Uterus (tissue), 4 donors: ENCODE measurements around the gene TWIST1. TPM values are rescaled to one million over a fixed set of nuclear protein-coding genes. Genes with fewer than 3 reads are reported as not detected.
A peak's percentile ranks its signal among the peaks of the same experiment; 100 is the strongest.

Source experiments
- DNase-seq, 2 donors: peaks; one replicate each; pipeline ENCODE4 v3.0.0-alpha.2; 2019 to 2020
- H3K27ac ChIP-seq, 2 donors: fragments of 200-600 bp; sonication (generic); 1 replicate in 1 of 2; 2 replicates in 1 of 2; pipeline ENCODE4 v1.5.1; 2016 to 2018
- H3K27me3 ChIP-seq, 2 donors: fragments of 200-600 bp; sonication (generic); one replicate each; pipeline ENCODE4 v1.5.1; 2018 to 2019; ENCODE audit warnings: control low read depth in 1 of 2
- H3K36me3 ChIP-seq, 2 donors: fragments of 200-600 bp; sonication (generic); one replicate each; pipeline ENCODE4 v1.5.1; 2019; ENCODE audit warnings: control low read depth in 1 of 2
- H3K4me1 ChIP-seq, 2 donors: fragments of 200-600 bp; sonication (generic); one replicate each; pipeline ENCODE4 v1.5.1; 2018 to 2019; ENCODE audit warnings: control low read depth in 1 of 2
- H3K4me3 ChIP-seq, 2 donors: fragments of 200-600 bp; sonication (generic); 1 replicate in 1 of 2; 2 replicates in 1 of 2; pipeline ENCODE4 v1.5.1; 2018 to 2019; ENCODE audit warnings: mild to moderate bottlenecking in 1 of 2
- H3K9me3 ChIP-seq, 2 donors: fragments of 200-600 bp; sonication (generic); one replicate each; pipeline ENCODE4 v1.5.1; 2019; ENCODE audit warnings: control low read depth in 1 of 2
- CTCF ChIP-seq, 4 experiments: fragments of 200-600 bp in 2 of 4; fragments of 450-650 bp in 2 of 4; sonication (generic) in 2 of 4; IDR thresholded peaks; one replicate each; pipeline ENCODE4 v1.5.1; 2016 to 2019; ENCODE audit warnings: antibody characterized with exemption in 4 of 4, mild to moderate bottlenecking in 2 of 4, moderate library complexity in 1 of 4
- POLR2A ChIP-seq, 2 donors: fragments of 450-650 bp; IDR thresholded peaks; one replicate each; pipeline ENCODE4 v1.6.1; 2016; ENCODE audit warnings: antibody characterized with exemption in 2 of 2, mild to moderate bottlenecking in 1 of 2, moderate library complexity in 1 of 2
- intact Hi-C: fragments of 100-400 bp; cut with DNase I; formaldehyde crosslinking; loops from one replicate; pipeline ENCODE4 v1.15.1; 2023; ENCODE audit warnings: low total_unique reads
- total RNA-seq, 4 donors: library from RNA; depleted of rRNA in 3 of 4; stranded (reverse); fragments of >200 nt in 3 of 4; gene quantifications; one replicate each; pipeline versions ENCODE4 v1.1.0 to v1.2.4, GENCODE V29; 2014 to 2023
- donor health status: DM: yes; HTN: yes; CAD: no.

TWIST1 gene
- total RNA-seq, 4 donors from 2014 or later = 8.5 to 26.6 (median 19.7) TPM

GRCh38 chr7:19128856-19129255, 11.4 kb upstream of the TWIST1 start:
- H3K4me3 ChIP-seq = no peak overlapping the region
- intact Hi-C loops = no loop called here
- TF ChIP-seq CTCF (IDR thresholded peaks at IDR 0.05) (no peak), POLR2A (IDR thresholded peaks at IDR 0.05) (no peak)
- no peaks in the 10 kb centered on the region for H3K4me1 ChIP-seq
- no peaks in the 10 kb centered on the region for H3K9me3 ChIP-seq
- peaks cover 0 to 4% of the 10 kb centered on the region in 2 donors for H3K27me3 ChIP-seq
- no peak for DNase-seq
- H3K27ac ChIP-seq = no peak overlapping the region
- H3K36me3 ChIP-seq = no peaks in the 10 kb centered on the region

GRCh38 chr7:19121977-19122588, 4.6 kb upstream of the TWIST1 start:
- Histone ChIP-seq H3K27me3 (no peaks in the 10 kb centered on the region), H3K9me3 (no peaks in the 10 kb centered on the region), H3K27ac (no peak overlapping the region), H3K4me3 (no peak overlapping the region), H3K36me3 (no peaks in the 10 kb centered on the region), H3K4me1 (no peaks in the 10 kb centered on the region)
- no peak for DNase-seq
- intact Hi-C loops = no loop called here
- TF ChIP-seq CTCF (IDR thresholded peaks at IDR 0.05) = peak; percentile 54 to 70 (median 62)
- TF ChIP-seq POLR2A (IDR thresholded peaks at IDR 0.05) = no peak

- no peak for TF ChIP-seq POLR2A (IDR thresholded peaks at IDR 0.05)
- TF ChIP-seq CTCF (IDR thresholded peaks at IDR 0.05) = no peak
- intact Hi-C loops = no loop called here
- Histone ChIP-seq H3K4me1 (no peaks in the 10 kb centered on the region), H3K36me3 (no peaks in the 10 kb centered on the region), H3K27ac (no peak overlapping the region), H3K4me3 (no peak overlapping the region), H3K9me3 (no peaks in the 10 kb centered on the region), H3K27me3 (no peaks in the 10 kb centered on the region)
- no peak for DNase-seq
Measured at GRCh38 chr7:19119870-19120486, 2.5 kb upstream of the TWIST1 start.

- H3K4me1 ChIP-seq = no peaks in the 10 kb centered on the region
- H3K36me3 ChIP-seq = no peaks in the 10 kb centered on the region
- TF ChIP-seq CTCF (IDR thresholded peaks at IDR 0.05) (no peak), POLR2A (IDR thresholded peaks at IDR 0.05) (no peak)
- H3K9me3 ChIP-seq = no peaks in the 10 kb centered on the region
- no peak overlapping the region for H3K4me3 ChIP-seq
- DNase-seq = no peak
- H3K27me3 ChIP-seq = no peaks in the 10 kb centered on the region
- intact Hi-C loops = no loop called here
- no peak overlapping the region for H3K27ac ChIP-seq
Measured at GRCh38 chr7:19119372-19119771, 1.9 kb upstream of the TWIST1 start.

- H3K4me3 ChIP-seq = no peak overlapping the region
- H3K9me3 ChIP-seq = no peaks in the 10 kb centered on the region
- no peak for TF ChIP-seq POLR2A (IDR thresholded peaks at IDR 0.05)
- no peak for TF ChIP-seq CTCF (IDR thresholded peaks at IDR 0.05)
- peak overlapping the region in 1 of 2 donors; percentile 91 for H3K27ac ChIP-seq
- no peaks in the 10 kb centered on the region for H3K4me1 ChIP-seq
- no peaks in the 10 kb centered on the region for H3K27me3 ChIP-seq
- intact Hi-C loops = no loop called here
- no peaks in the 10 kb centered on the region for H3K36me3 ChIP-seq
- DNase-seq = no peak
Measured at GRCh38 chr7:19118636-19119371, 1.4 kb upstream of the TWIST1 start.
